Stimulated activated CD4-positive, alpha-beta T cell treated with anti-CD3 and anti-CD28 coated beads, Interleukin-2, amount 100 ng/mL, for 48 hours (primary cell): ENCODE data around the gene PNMA8A.

Experiments
- DNase-seq, 2 donors: peaks; one replicate each; pipeline ENCODE4 v3.0.0-alpha.2; 2020

Gene PNMA8A

GRCh38 chr19:46491975-46492682 is 20.8 kb upstream of the PNMA8A start:
- no peak for DNase-seq

GRCh38 chr19:46490774-46491173 is 19.4 kb upstream of the PNMA8A start:
- DNase-seq: no peak

GRCh38 chr19:46489445-46490272 is 18.3 kb upstream of the PNMA8A start:
- DNase-seq: no peak

GRCh38 chr19:46488551-46488950 is 17.2 kb upstream of the PNMA8A start:
- no peak for DNase-seq

GRCh38 chr19:46487802-46488445 is 16.6 kb upstream of the PNMA8A start:
- DNase-seq: peak; percentile 85 to 87

DNA sequence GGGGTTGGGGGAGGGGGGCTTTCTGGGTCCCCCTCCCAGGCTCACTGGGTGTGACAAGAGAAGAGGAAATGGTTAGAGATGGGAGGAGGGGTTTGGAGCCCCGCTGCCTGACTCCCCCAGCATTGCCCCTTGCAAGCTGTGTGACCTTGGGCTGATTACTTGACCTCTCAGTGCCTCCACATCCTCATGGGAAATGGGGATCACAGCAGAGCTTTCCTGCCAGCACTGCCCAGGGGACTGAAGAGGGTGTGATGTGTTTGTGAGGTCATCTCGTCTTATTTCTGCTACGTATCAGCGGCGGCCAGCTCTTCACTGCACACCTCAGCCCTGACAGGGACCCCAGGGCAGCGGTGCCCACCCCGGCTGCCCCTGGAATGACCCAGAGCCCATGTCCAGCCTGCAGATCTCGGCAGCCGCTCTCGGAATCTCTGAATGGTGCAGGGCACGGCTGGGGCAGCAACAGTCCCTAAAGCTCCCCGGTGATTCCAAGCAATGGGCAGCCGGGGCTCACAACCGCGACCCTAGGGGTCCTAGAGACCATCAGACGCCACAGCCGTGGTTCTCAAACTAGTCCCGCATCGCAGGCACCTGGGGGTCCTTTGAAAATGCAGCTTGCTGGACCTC is 15.9 kb upstream of the PNMA8A start:
- no peak for DNase-seq

- DNase-seq: no peak
Measured at GRCh38 chr19:46486358-46486757, 15.0 kb upstream of the PNMA8A start.

DNA sequence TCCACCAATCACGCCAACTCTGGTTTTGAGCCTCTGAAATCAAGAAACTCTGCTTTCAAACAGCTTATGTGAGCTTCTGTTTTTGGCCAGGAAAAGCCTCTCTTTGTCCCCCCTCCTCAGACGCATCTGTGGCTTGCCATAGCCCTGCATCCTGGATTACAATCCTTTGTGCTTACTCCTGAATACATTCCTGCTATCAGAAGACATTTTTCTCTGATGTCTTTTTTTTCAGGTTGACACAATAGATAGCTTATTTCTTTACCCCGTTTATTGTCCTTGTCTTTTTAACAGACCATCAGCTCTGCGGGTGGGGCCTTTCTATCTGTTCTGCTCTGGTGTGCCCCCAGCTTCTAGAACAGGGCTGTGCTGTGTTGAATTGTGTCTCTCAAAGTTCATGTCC is 13.3 kb upstream of the PNMA8A start:
- DNase-seq: no peak

- DNase-seq: no peak
Measured at GRCh38 chr19:46482631-46483030, 11.3 kb upstream of the PNMA8A start.

DNA sequence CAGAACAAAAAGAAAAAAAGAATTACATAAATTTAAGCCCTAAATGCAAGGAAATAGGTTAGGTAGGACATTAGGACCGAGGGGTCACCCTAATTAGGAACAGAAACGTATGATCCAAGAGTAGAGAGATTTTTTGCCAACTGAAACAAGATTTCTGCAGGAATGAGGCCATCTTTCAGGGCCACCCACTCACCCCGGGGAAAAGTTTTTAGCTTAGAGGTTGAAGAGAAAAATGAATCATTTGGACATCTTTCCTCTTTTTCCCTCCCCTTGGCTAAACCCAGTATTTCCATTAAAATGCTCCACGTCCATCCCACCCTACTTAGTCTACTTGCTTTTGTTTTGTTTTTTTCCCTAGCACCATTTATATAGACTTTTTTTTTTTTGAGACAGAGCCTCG is 10.6 kb upstream of the PNMA8A start:
- no peak for DNase-seq

DNA sequence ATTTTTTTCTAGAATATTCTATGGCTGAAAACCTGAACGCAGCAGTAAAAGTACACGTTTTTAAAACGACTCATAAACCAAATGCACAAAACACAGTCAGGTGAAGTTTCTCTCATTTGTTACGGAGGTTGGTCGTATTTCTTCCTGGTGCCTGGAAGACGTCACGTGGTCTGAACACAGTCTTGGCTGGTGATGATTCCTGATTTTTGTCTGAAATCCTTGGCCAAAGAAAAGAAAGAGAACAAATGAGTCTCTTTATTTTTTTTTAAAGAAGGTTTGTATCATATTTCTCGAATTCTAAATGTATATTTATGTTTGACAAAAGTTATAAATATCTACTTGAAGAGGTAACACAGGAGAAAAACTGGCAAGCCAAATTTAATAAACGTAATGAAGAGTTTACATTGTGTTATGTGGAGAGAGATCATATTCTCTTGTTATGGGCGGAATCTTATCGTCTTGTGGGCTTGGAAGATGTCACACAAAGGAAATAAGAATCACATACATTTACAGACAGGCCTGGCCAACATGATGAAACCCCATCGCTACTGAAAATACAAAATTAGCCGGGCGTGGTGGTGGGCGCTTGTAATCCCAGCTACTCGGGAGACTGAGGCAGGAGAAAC is 10.0 kb upstream of the PNMA8A start:
- DNase-seq: no peak

- no peak for DNase-seq
Measured at GRCh38 chr19:46480415-46480814, 9.1 kb upstream of the PNMA8A start.

DNA sequence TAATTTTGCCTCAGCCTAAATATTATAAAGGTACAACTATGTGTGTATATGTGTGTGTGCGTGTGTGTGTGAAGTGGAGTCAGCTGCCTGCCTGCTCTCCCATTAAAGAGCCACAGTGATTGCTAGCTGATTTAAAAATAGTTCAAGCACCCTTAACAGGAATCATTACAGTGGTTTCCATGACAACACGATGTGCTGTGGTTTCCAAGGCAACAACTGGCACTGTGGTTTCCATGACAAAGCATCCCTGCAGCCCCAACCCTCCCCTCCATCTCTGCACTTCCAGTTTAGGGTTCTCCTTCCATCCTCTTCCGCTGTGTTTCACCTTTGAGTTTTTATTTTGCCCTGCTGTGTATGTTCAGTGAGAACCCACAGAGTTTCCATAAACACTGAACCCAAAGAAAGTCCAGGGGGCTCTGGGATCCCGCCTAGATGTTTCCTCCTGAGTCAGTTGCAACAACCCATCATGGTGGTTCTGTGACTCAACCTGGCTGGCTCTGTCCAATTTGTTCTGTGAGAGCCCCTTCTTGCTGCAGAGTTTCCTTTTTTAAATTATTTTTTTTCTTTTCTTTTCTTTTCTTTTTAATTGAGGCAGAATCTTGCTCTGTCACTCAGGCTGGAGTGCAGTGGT is 7.1 kb upstream of the PNMA8A start:
- DNase-seq: no peak

GRCh38 chr19:46475986-46476385 is 4.6 kb upstream of the PNMA8A start:
- no peak for DNase-seq

GRCh38 chr19:46474211-46474610 is 2.8 kb upstream of the PNMA8A start:
- DNase-seq: no peak

- DNase-seq: no peak
Measured at GRCh38 chr19:46472592-46472991, 1.2 kb upstream of the PNMA8A start.

- DNase-seq: no peak
Measured at GRCh38 chr19:46471811-46472543, 614 bp upstream of the PNMA8A start.

GRCh38 chr19:46470376-46470775 is 987 bp downstream of the PNMA8A start:
- DNase-seq: no peak

GRCh38 chr19:46469541-46470185 is 1.7 kb downstream of the PNMA8A start:
- DNase-seq: no peak

DNA sequence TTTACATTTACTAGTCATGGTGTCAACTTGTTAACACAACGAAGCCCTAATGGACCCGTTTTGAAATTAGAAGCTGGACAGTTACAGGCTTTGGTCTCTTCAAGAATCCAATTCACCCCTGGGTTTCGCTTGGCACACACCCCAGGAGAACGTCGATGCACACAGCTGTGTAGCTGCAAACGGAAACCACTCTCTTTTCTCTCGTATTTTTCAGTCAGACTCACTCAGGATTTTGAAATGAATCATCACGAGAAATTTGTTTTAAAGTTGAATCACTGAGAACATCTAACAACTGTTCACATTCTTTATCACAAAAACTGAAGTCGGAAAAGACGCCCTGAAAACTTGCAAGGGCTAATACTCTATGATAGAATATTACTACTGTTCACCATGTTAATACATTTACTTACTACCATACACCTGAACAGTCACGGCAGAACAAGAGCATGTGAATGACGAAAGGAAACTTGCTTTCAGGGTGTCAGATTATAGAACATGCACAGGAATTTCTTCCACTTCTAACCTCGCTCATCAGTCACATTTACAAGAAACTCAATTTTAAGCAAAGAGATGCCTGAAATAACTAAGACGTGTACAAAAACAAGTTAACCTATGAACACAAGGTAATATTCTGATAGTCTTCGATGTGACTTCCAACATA is 4.7 kb downstream of the PNMA8A start:
- no peak for DNase-seq

- DNase-seq: no peak
Measured at GRCh38 chr19:46463516-46463915, 7.8 kb downstream of the PNMA8A start.
